NB4 (cell line): Measurements from ENCODE around the gene EXOC4.

Experiments used
- CTCF ChIP-seq: IDR thresholded peaks from one replicate; pipeline ENCODE4 v1.5.1; 2012; ENCODE audit warnings: low read depth, low read length
- POLR2A ChIP-seq: IDR thresholded peaks from 2 replicates; pipeline ENCODE4 v1.6.1; 2011; ENCODE audit warnings: mild to moderate bottlenecking; ENCODE audit not compliant: insufficient read length; ENCODE audit errors: extremely low read depth

DNA sequence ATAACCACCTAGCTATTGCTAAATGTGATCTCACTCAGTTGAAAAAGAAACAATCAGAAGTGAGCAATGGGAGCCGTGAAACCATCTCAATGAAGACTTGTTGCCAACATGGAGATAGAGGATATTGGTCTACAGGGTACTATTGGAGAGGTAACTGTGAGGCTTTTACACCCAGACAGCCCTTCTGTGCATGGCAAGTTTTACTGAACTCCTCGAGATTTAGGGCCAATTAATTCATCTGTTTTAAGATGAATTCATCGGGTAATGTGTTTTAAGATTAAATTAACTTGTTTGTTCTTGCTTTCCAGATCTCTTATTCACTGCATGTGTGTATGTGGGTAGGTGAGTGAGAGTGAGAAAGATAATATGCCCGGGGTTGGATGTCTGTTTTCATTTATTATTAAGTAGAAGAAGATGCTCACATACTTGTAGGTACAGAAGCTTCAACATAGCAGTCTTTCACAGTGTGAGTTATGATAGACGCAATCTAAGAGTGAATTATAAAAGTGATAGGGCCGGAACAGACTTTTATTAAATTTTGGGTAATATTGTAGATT is 323.8 kb downstream of the EXOC4 start:
- TF ChIP-seq CTCF (no peak), POLR2A (no peak)
